Pancreas (tissue), 10 donors: ENCODE data around the gene DUSP16. TPM values are rescaled to one million over a fixed set of nuclear protein-coding genes. Genes with fewer than 3 reads are reported as not detected.
"Not testable (repeated sequence)": the region's sequence is repeated elsewhere in the genome, so short reads cannot be mapped to it uniquely, and the experiment has no call there.

Experiments used
- ATAC-seq, 4 donors: fragments of 200-7000 bp; cut with Tn5 transposase; one replicate each; pipeline versions ENCODE4 v1.8.0 to v1.9.1; 2020; ENCODE audit warnings: mild to moderate bottlenecking in 4 of 4, moderate library complexity in 4 of 4
- DNase-seq, 6 donors: peaks; one replicate each; pipeline ENCODE4 v3.0.0-alpha.2; 2020
- FAIRE-seq: peaks from 2 replicates; lab custom pipeline; 2012; peaks lifted over from hg19 to GRCh38; lab: Jason Lieb, UNC
- H3K27ac ChIP-seq, 4 donors: fragments of 200-600 bp; sonication (generic); 1 replicate in 3 of 4; 2 replicates in 1 of 4; pipeline versions ENCODE4 v1.5.0 to v1.8.0; 2020
- H3K27me3 ChIP-seq, 4 donors: fragments of 200-600 bp; one replicate each; pipeline ENCODE4 v1.8.0; 2021
- H3K36me3 ChIP-seq, 3 donors: fragments of 200-600 bp; sonication (generic) in 1 of 3; one replicate each; pipeline versions ENCODE4 v1.5.0 to v1.8.0; 2020 to 2021
- H3K4me1 ChIP-seq, 3 donors: fragments of 200-600 bp; one replicate each; pipeline ENCODE4 v1.8.0; 2021
- H3K4me3 ChIP-seq, 4 donors: fragments of 200-600 bp; sonication (generic) in 2 of 4; one replicate each; pipeline versions ENCODE4 v1.5.0 to v1.8.0; 2020 to 2021
- H3K9me3 ChIP-seq, 4 donors: fragments of 200-600 bp; one replicate each; pipeline ENCODE4 v1.8.0; 2021
- WGBS, 2 donors: extraction: QIAGEN DNeasy Blood & Tissue Kit; methylation state at CpG; one replicate each; pipeline ENCODE4 v1.1.7; 2013; 5-methylcytosine and 5-hydroxymethylcytosine counted together
- intact Hi-C, 3 donors: fragments of 100-400 bp; cut with DNase I; formaldehyde crosslinking; loops; one replicate each; pipeline versions ENCODE4 v1.11.1 to v1.14.2; 2022
- polyA plus RNA-seq, 2 donors: library from polyadenylated mRNA; stranded (reverse); fragments of 200-250 nt; gene quantifications; one replicate each; pipeline ENCODE4 v1.2.3, GENCODE V29; 2013
- total RNA-seq, 6 donors: library from RNA; stranded (reverse); fragmentation: NEBNext Ultra II Directional in 4 of 6; extraction: Animal tissue kit (Norgen Biotek cat#: 25700) in 4 of 6; gene quantifications; one replicate each; pipeline versions ENCODE4 v1.2.1 to v1.2.4, GENCODE V29; 2021 to 2023
- TF ChIP-seq, protein P1 (sequence below), 4 donors: fragments of 200-600 bp; sonication (generic) in 3 of 4; IDR thresholded peaks; one replicate each; pipeline versions ENCODE4 v1.5.0 to v1.8.0; 2021; ENCODE audit warnings: antibody characterized with exemption in 4 of 4
- donor health status: healthy with polysubstance abuse.
- donor health status: DM: no; HTN: no; CAD: no; lungs with moderate emphysema.
- donor health status: DM: no; HTN: no; CAD: no.
- donor health status: control.
- donor health status: control.
- donor health status: Bipolar disorder and iron deficiency.
- donor health status: DM: yes; HTN: yes; CAD: no.
- donor health status: DM: no; HTN: no; CAD: no.
- donor health status: DM: no; HTN: no; CAD: no.
- donor health status: DM: yes; HTN: yes; CAD: no.

DUSP16 gene
- total and polyA plus RNA-seq, 8 donors = 5.8 to 38.7 (median 26.5) TPM

DNA sequence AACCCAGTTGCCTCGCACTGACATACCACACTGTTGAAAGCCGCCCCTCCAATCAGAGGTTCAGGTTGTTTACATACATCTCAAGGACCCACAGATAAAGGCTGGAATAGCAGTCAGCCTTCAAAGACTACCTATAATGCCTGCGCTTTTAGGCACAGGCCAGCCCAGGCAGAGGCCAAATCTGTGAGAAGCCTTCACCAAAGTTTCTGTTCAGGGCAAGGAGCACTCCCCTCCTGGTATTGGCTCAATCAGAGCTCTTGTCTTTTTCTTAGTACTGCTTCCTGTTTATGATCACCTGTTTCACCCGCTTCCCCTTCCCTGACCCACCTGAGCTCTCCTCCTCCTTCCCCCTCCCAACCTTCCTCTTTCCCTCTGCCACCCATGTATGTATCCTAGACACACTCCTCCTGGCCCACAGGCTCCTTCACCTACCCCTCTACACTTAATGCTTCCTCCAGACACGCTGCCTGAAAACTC, 34.8 kb downstream of the DUSP16 start:
- ATAC-seq (peak; percentile 55 to 76 (median 68)), FAIRE-seq (no peak), DNase-seq (peak in 1 of 6 donors; percentile 34)
- WGBS, 2 donors = 52 to 56% methylated on average over 5 of the region's 5 CpGs
- H3K27me3 ChIP-seq = no peaks in the 10 kb centered on the region
- peaks cover 34 to 43% (median 35%) of the 10 kb centered on the region in 3 donors for H3K4me1 ChIP-seq
- no peaks in the 10 kb centered on the region for H3K9me3 ChIP-seq
- H3K36me3 ChIP-seq = no peaks in the 10 kb centered on the region
- H3K27ac ChIP-seq = peak overlapping the region in 3 of 4 donors; percentile 9 to 77 (median 74)
- intact Hi-C loops = no loop called here
- no peak overlapping the region for H3K4me3 ChIP-seq
- TF ChIP-seq, protein P1, sequence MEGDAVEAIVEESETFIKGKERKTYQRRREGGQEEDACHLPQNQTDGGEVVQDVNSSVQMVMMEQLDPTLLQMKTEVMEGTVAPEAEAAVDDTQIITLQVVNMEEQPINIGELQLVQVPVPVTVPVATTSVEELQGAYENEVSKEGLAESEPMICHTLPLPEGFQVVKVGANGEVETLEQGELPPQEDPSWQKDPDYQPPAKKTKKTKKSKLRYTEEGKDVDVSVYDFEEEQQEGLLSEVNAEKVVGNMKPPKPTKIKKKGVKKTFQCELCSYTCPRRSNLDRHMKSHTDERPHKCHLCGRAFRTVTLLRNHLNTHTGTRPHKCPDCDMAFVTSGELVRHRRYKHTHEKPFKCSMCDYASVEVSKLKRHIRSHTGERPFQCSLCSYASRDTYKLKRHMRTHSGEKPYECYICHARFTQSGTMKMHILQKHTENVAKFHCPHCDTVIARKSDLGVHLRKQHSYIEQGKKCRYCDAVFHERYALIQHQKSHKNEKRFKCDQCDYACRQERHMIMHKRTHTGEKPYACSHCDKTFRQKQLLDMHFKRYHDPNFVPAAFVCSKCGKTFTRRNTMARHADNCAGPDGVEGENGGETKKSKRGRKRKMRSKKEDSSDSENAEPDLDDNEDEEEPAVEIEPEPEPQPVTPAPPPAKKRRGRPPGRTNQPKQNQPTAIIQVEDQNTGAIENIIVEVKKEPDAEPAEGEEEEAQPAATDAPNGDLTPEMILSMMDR (IDR thresholded peaks at IDR 0.05) = no peak

DNA sequence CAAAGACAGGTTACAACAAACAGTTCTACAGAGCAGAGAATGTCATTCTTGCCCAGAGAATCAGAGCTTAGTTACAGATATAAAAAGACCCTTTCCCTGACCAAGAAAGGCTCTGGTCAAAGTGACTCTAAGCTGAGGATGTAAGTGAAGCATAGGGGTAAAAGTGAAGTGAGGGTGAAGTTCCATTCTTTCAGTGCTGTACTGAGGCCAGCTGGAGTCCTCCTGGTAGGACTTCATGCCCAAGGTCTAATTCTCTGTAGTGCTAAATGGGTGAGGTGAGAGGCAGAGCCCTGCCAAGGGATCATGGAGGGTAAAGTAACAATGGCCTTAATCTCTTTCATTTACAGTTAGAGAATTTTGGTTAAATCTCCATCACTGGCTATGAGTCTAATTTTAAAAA, 38.5 kb downstream of the DUSP16 start:
- ATAC-seq (no peak), DNase-seq (no peak), FAIRE-seq (no peak)
- intact Hi-C loops = no loop called here
- no peaks in the 10 kb centered on the region for H3K27me3 ChIP-seq
- no peaks in the 10 kb centered on the region for H3K9me3 ChIP-seq
- no peak overlapping the region for H3K27ac ChIP-seq
- peaks cover 24 to 47% (median 30%) of the 10 kb centered on the region in 3 donors for H3K4me1 ChIP-seq
- H3K4me3 ChIP-seq = no peak overlapping the region
- TF ChIP-seq, protein P1 (IDR thresholded peaks at IDR 0.05) = no peak
- H3K36me3 ChIP-seq = peaks cover 0 to 5% (median 0%) of the 10 kb centered on the region in 3 donors

DNA sequence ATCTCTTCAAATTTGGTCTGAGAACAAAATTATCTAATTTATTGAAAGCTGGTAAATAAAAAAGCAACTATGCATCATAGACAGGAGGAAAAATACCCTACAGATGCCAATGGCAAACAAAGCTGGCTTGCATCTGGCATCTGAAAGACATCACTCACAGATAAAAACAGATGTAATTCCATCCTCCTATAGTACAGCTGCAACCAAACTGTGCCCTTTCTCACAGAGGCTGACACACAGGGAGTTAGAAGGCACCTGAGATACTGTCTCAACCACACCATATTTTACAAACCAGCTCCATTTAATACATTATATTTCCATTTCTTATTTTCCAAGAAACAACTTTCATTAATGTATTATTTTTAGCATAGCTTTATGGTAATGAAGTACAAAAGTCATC, 39.4 kb downstream of the DUSP16 start:
- no peaks in the 10 kb centered on the region for H3K27me3 ChIP-seq
- H3K9me3 ChIP-seq = no peaks in the 10 kb centered on the region
- no peak for ATAC-seq
- DNase-seq = no peak
- TF ChIP-seq, protein P1 (IDR thresholded peaks at IDR 0.05) = no peak
- no peak for FAIRE-seq
- peaks cover 0 to 10% (median 0%) of the 10 kb centered on the region in 3 donors for H3K36me3 ChIP-seq
- no peak overlapping the region for H3K27ac ChIP-seq
- H3K4me1 ChIP-seq = peaks cover 22 to 42% (median 24%) of the 10 kb centered on the region in 3 donors
- H3K4me3 ChIP-seq = no peak overlapping the region
- intact Hi-C loops = no loop called here

DNA sequence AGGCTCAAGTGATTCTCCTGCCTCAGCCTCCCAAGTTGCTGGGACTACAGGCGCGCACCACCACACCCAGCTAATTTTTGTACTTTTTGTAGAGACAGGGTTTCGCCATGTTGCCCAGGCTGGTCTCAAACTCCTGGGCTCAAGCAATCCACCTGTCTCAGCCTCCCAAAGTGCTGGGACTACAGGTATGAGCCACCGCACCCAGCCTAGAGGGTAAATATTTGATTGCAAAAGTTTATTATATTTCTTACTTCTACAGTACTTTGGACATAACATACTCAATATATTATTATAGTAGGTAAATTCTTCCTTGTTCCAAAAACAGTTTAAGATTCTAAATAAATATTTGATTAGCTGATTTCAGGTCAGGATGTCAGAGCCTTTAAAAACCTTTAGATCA, 40.0 kb downstream of the DUSP16 start:
- peaks cover 16 to 42% (median 18%) of the 10 kb centered on the region in 3 donors for H3K4me1 ChIP-seq
- H3K36me3 ChIP-seq, H3K27ac ChIP-seq, H3K9me3 ChIP-seq, H3K27me3 ChIP-seq, intact Hi-C loops, H3K4me3 ChIP-seq, ATAC-seq, FAIRE-seq, DNase-seq: not testable (repeated sequence)
- WGBS, 2 donors = 89 to 95% methylated on average over 4 of the region's 4 CpGs

DNA sequence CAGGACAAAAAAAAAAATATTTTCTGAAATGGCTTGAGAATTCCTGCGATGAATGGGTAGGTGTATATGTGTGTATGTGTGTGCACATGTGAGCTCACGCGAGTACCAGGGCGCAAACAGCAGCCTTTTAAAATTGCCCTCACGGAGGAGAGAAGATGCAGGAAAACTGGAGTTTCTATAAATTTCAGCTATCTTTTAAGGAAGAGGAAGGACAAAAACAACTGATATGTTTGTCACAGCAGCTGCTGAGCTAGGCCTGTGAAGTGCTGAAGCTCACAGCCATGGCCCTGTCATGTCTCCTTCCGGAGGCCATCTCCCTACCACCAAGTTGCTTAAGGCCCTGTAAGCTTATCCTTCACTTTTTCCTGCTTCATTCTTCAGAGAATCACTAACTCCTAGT, 40.8 kb downstream of the DUSP16 start:
- TF ChIP-seq, protein P1 (IDR thresholded peaks at IDR 0.05) = no peak
- peaks cover 0 to 10% (median 0%) of the 10 kb centered on the region in 3 donors for H3K36me3 ChIP-seq
- FAIRE-seq (no peak), ATAC-seq (peak in 1 of 4 donors; percentile 13), DNase-seq (no peak)
- no peak overlapping the region for H3K4me3 ChIP-seq
- peaks cover 10 to 40% (median 11%) of the 10 kb centered on the region in 3 donors for H3K4me1 ChIP-seq
- no peaks in the 10 kb centered on the region for H3K9me3 ChIP-seq
- no peaks in the 10 kb centered on the region for H3K27me3 ChIP-seq
- WGBS, 2 donors = 82 to 87% methylated on average over 6 of the region's 6 CpGs
- no peak overlapping the region for H3K27ac ChIP-seq
- intact Hi-C loops = no loop called here
